Transverse colon (tissue), 4 donors: ENCODE results near the gene OCRL.

Experiments
- POLR2A ChIP-seq: fragments of 450-650 bp; IDR thresholded peaks from one replicate; pipeline ENCODE4 v1.6.1; 2016; ENCODE audit warnings: antibody characterized with exemption, mild to moderate bottlenecking, moderate library complexity
- POLR2AphosphoS5 ChIP-seq, 3 donors: sonication (generic); formaldehyde crosslinking; IDR thresholded peaks; one replicate each; pipeline ENCODE4 v1.6.1; 2016; ENCODE audit warnings: antibody characterized with exemption in 3 of 3
- TF ChIP-seq, protein P1 (sequence below), 5 experiments: fragments of 200-600 bp in 3 of 5; fragments of 450-650 bp in 2 of 5; sonication (generic) in 3 of 5; IDR thresholded peaks; 1 replicate in 2 of 5; 2 replicates in 3 of 5; pipeline ENCODE4 v1.5.1; 2016 to 2017; ENCODE audit warnings: antibody characterized with exemption in 5 of 5, inconsistent platforms in 3 of 5, mild to moderate bottlenecking in 2 of 5, moderate library complexity in 1 of 5

DNA sequence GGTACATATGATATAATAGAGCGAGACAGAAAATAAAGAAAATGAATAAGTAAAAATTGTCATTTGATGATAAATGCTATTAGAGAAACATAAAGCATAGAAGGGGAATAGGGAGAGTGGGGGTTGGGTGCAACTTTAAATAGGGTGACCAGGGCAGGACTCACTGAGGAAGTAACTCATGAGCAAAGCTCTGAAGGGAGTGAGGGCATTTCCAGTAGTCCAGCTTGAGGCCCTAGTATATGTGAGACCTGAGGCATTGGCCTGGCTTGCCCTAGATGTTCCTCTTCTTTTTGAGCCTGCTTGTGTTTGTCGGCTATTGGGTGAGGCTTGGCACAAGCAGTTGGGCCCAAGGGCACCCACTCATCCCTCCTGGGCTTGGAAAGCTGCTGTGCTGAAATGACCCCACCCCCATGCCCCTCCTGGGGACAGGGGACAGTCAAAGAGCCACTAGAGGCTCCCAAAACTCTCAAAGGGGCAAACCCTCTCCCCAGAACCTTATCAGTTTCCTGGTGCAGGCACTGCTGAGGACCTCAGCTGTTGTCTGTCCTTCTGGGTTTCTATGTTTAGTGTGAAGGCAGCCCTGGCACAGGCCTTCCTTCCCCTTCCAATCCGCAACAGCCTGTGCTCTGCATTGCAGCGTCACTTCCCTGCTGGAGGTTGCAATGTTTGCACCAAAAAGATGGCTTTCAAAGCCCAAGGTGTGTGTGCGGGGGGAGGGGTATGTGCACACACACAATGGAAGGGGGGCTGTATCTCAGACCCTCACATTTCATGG is 74.6 kb downstream of the OCRL start:
- TF ChIP-seq, protein P1, sequence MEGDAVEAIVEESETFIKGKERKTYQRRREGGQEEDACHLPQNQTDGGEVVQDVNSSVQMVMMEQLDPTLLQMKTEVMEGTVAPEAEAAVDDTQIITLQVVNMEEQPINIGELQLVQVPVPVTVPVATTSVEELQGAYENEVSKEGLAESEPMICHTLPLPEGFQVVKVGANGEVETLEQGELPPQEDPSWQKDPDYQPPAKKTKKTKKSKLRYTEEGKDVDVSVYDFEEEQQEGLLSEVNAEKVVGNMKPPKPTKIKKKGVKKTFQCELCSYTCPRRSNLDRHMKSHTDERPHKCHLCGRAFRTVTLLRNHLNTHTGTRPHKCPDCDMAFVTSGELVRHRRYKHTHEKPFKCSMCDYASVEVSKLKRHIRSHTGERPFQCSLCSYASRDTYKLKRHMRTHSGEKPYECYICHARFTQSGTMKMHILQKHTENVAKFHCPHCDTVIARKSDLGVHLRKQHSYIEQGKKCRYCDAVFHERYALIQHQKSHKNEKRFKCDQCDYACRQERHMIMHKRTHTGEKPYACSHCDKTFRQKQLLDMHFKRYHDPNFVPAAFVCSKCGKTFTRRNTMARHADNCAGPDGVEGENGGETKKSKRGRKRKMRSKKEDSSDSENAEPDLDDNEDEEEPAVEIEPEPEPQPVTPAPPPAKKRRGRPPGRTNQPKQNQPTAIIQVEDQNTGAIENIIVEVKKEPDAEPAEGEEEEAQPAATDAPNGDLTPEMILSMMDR (IDR thresholded peaks at IDR 0.05) = no peak
- no peak for TF ChIP-seq POLR2AphosphoS5 (IDR thresholded peaks at IDR 0.05)
- no peak for TF ChIP-seq POLR2A
